Activated CD8-positive, alpha-beta T cell treated with anti-CD3 and anti-CD28 coated beads, Interleukin-2, amount 10 ng/mL, durations not matched to agents 7 days and 5 days (primary cell): Measurements from ENCODE around the gene GSS. TPM values are rescaled to one million over a fixed set of nuclear protein-coding genes. Genes with fewer than 3 reads are reported as not detected.

ENCODE experiments used
- ATAC-seq: fragments of 150-1000 bp; cut with Tn5 transposase; one replicate; pipeline ENCODE4 v1.10.0; 2021; ENCODE audit warnings: moderate library complexity
- CTCF ChIA-PET: fragments of 350-600 bp; sonication (Branson Sonifier 250); formaldehyde crosslinking; loops from one replicate; lab custom pipeline; 2021; ENCODE audit warnings: antibody characterized with exemption; lab: Charles Lee
- POLR2A ChIA-PET: fragments of 350-600 bp; sonication (Branson Sonifier 250); formaldehyde crosslinking; loops from one replicate; lab custom pipeline; 2021; ENCODE audit warnings: antibody characterized with exemption; lab: Charles Lee
- DNase-seq: peaks from one replicate; pipeline ENCODE4 v3.0.0-alpha.2; 2020
- H3K27ac Mint-ChIP-seq: one replicate; pipeline ENCODE4 v1.8.0; 2021; ENCODE audit warnings: mild to moderate bottlenecking, mixed read lengths
- H3K27me3 Mint-ChIP-seq: one replicate; pipeline ENCODE4 v1.8.0; 2021; ENCODE audit warnings: low read depth, mixed read lengths
- H3K36me3 Mint-ChIP-seq: one replicate; pipeline ENCODE4 v1.8.0; 2021; ENCODE audit warnings: low read depth, mixed read lengths
- H3K4me1 Mint-ChIP-seq: one replicate; pipeline ENCODE4 v1.8.0; 2021; ENCODE audit warnings: low read depth, mixed read lengths
- H3K4me3 Mint-ChIP-seq: one replicate; pipeline ENCODE4 v1.8.0; 2021; ENCODE audit warnings: mild to moderate bottlenecking, mixed read lengths
- H3K9me3 Mint-ChIP-seq: one replicate; pipeline ENCODE4 v1.8.0; 2022; ENCODE audit warnings: mixed read lengths; ENCODE audit not compliant: insufficient read depth
- total RNA-seq, 2 experiments: library from RNA; stranded (reverse); gene quantifications; one replicate each; pipeline ENCODE4 v1.2.3, GENCODE V29; 2021

GSS gene
- total RNA-seq, 2 experiments from 2014 or later = 55.1 to 55.6 TPM

DNA sequence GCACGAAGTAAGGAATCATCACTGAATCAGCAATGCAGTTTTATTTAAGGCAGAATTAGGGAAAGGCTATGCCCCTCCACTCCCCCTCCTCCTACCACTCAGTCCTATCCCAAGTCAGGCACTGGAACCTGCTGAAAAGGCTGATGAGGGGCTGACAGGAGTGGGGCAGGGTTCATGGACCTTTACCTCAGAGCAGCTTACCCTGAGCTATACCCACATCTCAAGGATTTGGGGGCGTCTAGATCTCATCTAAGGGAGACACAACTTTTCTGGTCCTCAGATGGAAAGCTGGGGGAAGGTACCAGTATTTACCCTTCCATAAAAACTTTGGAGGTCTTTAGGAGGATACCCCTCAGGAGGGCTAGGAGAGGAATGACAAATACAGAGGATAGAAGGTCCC lies 27.2 kb downstream of the GSS start:
- H3K4me1 Mint-ChIP-seq = peaks cover 17% of the 10 kb centered on the region
- peaks cover 52% of the 10 kb centered on the region for H3K36me3 Mint-ChIP-seq
- DNase-seq = no peak
- no peak overlapping the region for H3K4me3 Mint-ChIP-seq
- H3K27ac Mint-ChIP-seq = no peak overlapping the region
- no peaks in the 10 kb centered on the region for H3K9me3 Mint-ChIP-seq
- H3K27me3 Mint-ChIP-seq = no peaks in the 10 kb centered on the region
- ATAC-seq = no peak
- ChIA-PET CTCF (interaction anchor here (1.4 kb wide), 1 partner anchor 56 kb away, joined by 4 read pairs; the partner anchor contains the start of gene GGT7), POLR2A (interaction anchor here (1.1 kb wide), 2 partner anchors 12 to 13 kb away, joined by 3 read pairs; no protein-coding TSS in a partner anchor)

- CTCF ChIA-PET = interaction anchor here (1.4 kb wide), 1 partner anchor 55 kb away, joined by 4 read pairs; the partner anchor contains the start of gene GGT7
- no peak for ATAC-seq
- H3K27ac Mint-ChIP-seq = no peak overlapping the region
These were observed 27.9 kb downstream of the GSS start for GRCh38 chr20:34927736-34928135.

DNA sequence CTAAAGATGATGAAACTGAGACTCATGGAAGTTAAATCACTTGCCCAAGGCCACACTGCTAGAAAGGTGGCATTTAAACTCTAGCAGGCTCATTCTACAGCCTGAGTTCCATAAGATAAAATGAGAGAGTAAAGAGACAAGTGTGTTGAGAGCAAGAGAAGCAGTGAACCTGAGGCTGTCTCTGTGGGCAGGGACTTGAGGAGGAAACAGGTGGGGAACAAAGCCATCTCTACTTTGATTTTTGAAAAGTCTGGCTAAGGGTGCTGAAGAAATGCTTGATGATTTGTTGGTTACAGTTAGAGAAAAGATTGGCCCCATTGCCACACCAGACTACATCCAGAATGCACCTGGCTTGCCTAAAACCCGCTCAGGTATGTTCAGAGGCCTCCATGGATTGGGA lies 29.0 kb downstream of the GSS start:
- ChIA-PET CTCF (no interaction called here), POLR2A (no interaction called here)
- Mint-ChIP-seq H3K9me3 (no peaks in the 10 kb centered on the region), H3K4me3 (no peak overlapping the region), H3K27me3 (no peaks in the 10 kb centered on the region), H3K4me1 (peaks cover 17% of the 10 kb centered on the region), H3K36me3 (peaks cover 43% of the 10 kb centered on the region), H3K27ac (peak overlapping the region; percentile 43)
- DNase-seq (no peak), ATAC-seq (no peak)

More at GRCh38 chr20:34927736-34928135, 27.9 kb downstream of the GSS start:
- Mint-ChIP-seq H3K9me3 (no peaks in the 10 kb centered on the region), H3K36me3 (peaks cover 46% of the 10 kb centered on the region), H3K4me1 (peaks cover 17% of the 10 kb centered on the region), H3K27me3 (no peaks in the 10 kb centered on the region), H3K4me3 (no peak overlapping the region)
- DNase-seq = no peak
- POLR2A ChIA-PET = no interaction called here

GRCh38 chr20:34925981-34926380 lies 29.6 kb downstream of the GSS start:
- ATAC-seq (no peak), DNase-seq (peak; percentile 39)
- Mint-ChIP-seq H3K27me3 (no peaks in the 10 kb centered on the region), H3K36me3 (peaks cover 44% of the 10 kb centered on the region), H3K9me3 (no peaks in the 10 kb centered on the region), H3K4me3 (no peak overlapping the region), H3K27ac (peak overlapping the region; percentile 47), H3K4me1 (peaks cover 22% of the 10 kb centered on the region)
- ChIA-PET POLR2A (no interaction called here), CTCF (no interaction called here)

- ATAC-seq (no peak), DNase-seq (no peak)
- ChIA-PET CTCF (interaction anchor here (1.1 kb wide), 1 partner anchor 49 kb away, joined by 3 read pairs; the partner anchor contains the start of gene ACSS2), POLR2A (no interaction called here)
- H3K27ac Mint-ChIP-seq = peak overlapping the region; percentile 47
- H3K4me3 Mint-ChIP-seq = no peak overlapping the region
- H3K9me3 Mint-ChIP-seq = no peaks in the 10 kb centered on the region
- peaks cover 43% of the 10 kb centered on the region for H3K36me3 Mint-ChIP-seq
- peaks cover 22% of the 10 kb centered on the region for H3K4me1 Mint-ChIP-seq
- H3K27me3 Mint-ChIP-seq = no peaks in the 10 kb centered on the region
These were observed 30.3 kb downstream of the GSS start for GRCh38 chr20:34925341-34925740.

GRCh38 chr20:34923414-34923813 lies 32.2 kb downstream of the GSS start:
- DNase-seq = no peak
- Mint-ChIP-seq H3K4me1 (peaks cover 28% of the 10 kb centered on the region), H3K27me3 (no peaks in the 10 kb centered on the region), H3K36me3 (peaks cover 39% of the 10 kb centered on the region), H3K4me3 (no peak overlapping the region), H3K27ac (no peak overlapping the region), H3K9me3 (no peaks in the 10 kb centered on the region)
- no peak for ATAC-seq
- ChIA-PET CTCF (no interaction called here), POLR2A (no interaction called here)

- ChIA-PET CTCF (interaction anchor here (1.3 kb wide), 1 partner anchor 9 kb away, joined by 3 read pairs; no protein-coding TSS in a partner anchor), POLR2A (no interaction called here)
- H3K9me3 Mint-ChIP-seq = no peaks in the 10 kb centered on the region
- H3K27ac Mint-ChIP-seq = no peak overlapping the region
- H3K36me3 Mint-ChIP-seq = peaks cover 38% of the 10 kb centered on the region
- H3K4me3 Mint-ChIP-seq = no peak overlapping the region
- ATAC-seq = no peak
- no peak for DNase-seq
- H3K27me3 Mint-ChIP-seq = no peaks in the 10 kb centered on the region
- peaks cover 34% of the 10 kb centered on the region for H3K4me1 Mint-ChIP-seq
These were observed 32.8 kb downstream of the GSS start for GRCh38 chr20:34922654-34923381.

- no peaks in the 10 kb centered on the region for H3K9me3 Mint-ChIP-seq
These were observed 34.2 kb downstream of the GSS start for GRCh38 chr20:34921436-34921835.

DNA sequence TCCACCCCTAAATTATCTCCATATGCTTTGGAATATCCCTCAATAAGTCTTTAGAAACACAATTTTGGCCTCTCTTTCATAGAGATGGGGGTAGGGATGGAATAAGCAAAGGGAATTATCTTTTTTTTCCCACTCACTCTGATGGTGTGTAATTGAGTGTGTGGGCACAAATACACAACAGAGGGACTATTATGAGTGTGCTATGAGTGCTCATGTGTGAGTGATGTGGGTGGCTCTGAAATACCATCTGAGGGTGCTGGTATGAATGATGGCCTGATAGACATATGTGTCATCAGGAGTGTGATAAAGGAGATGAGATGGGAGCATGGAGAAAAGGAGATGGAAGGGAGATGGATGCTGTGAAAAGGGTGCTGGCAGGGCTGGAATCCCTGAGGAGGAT lies 35.6 kb downstream of the GSS start:
- Mint-ChIP-seq H3K4me1 (peaks cover 28% of the 10 kb centered on the region), H3K9me3 (no peaks in the 10 kb centered on the region), H3K4me3 (no peak overlapping the region), H3K27ac (no peak overlapping the region), H3K36me3 (peaks cover 32% of the 10 kb centered on the region), H3K27me3 (no peaks in the 10 kb centered on the region)
- DNase-seq (no peak), ATAC-seq (no peak)
- ChIA-PET CTCF (interaction anchor here (2.1 kb wide), 1 partner anchor 46 kb away, joined by 9 read pairs; no protein-coding TSS in a partner anchor), POLR2A (interaction anchor here (0.7 kb wide), 1 partner anchor 723 kb away, joined by 3 read pairs; no protein-coding TSS in a partner anchor)

More at GRCh38 chr20:34921436-34921835, 34.2 kb downstream of the GSS start:
- ChIA-PET POLR2A (no interaction called here), CTCF (no interaction called here)
- Mint-ChIP-seq H3K27ac (no peak overlapping the region), H3K4me1 (peaks cover 40% of the 10 kb centered on the region), H3K36me3 (peaks cover 42% of the 10 kb centered on the region), H3K4me3 (no peak overlapping the region), H3K27me3 (no peaks in the 10 kb centered on the region)
- DNase-seq (no peak), ATAC-seq (no peak)

- Mint-ChIP-seq H3K9me3 (no peaks in the 10 kb centered on the region), H3K27ac (no peak overlapping the region), H3K36me3 (peaks cover 33% of the 10 kb centered on the region), H3K4me1 (peaks cover 28% of the 10 kb centered on the region), H3K27me3 (no peaks in the 10 kb centered on the region), H3K4me3 (no peak overlapping the region)
- POLR2A ChIA-PET = interaction anchor here (0.9 kb wide), 1 partner anchor 12 kb away, joined by 3 read pairs; no protein-coding TSS in a partner anchor
- DNase-seq (no peak), ATAC-seq (no peak)
- CTCF ChIA-PET = interaction anchor here (1.6 to 2.3 kb wide), 2 partner anchors 40 to 42 kb away, joined by 5 read pairs; partner anchors contain the start of gene ACSS2
These were observed 38.7 kb downstream of the GSS start for GRCh38 chr20:34916774-34917354.

DNA sequence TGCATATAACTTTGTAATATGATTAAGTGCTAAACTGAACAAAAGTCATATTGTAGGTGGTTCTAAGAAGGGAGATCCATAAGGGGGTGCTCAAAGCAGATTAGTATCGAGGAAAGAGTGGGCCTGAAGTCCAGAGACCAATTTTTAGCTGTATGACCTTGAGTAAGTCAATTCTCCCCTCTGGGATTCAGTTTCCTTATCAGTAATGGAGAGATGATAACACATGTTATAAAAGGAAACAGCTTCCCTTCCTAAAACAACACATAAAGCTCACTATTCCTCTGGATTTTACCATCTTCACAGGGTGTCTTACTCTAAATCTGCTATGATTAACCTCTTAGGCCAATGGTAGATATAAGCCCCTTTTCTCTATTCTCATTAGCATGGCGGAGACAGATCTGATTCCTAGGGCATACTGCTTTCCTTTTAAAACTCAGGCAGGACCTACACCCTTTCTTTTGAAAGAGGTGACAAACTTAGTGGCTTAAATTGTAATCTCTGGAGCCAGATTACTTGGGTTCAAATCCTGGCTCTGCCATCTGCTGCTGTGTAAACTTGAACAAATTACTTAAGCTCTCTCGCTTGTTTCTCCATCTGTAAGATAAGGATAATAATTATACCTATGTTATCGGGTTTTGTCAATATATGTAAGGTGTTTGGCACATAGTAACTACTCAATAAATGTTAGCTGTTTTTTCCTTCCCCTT lies 39.7 kb downstream of the GSS start:
- ATAC-seq (no peak), DNase-seq (no peak)
- CTCF ChIA-PET = interaction anchor here (1.6 to 2.3 kb wide), 2 partner anchors 39 to 41 kb away, joined by 5 read pairs; partner anchors contain the start of gene ACSS2
- POLR2A ChIA-PET = interaction anchor here (0.9 kb wide), 1 partner anchor 13 kb away, joined by 3 read pairs; no protein-coding TSS in a partner anchor
- Mint-ChIP-seq H3K9me3 (no peaks in the 10 kb centered on the region), H3K4me3 (no peak overlapping the region), H3K27me3 (no peaks in the 10 kb centered on the region), H3K36me3 (peaks cover 29% of the 10 kb centered on the region), H3K4me1 (peaks cover 22% of the 10 kb centered on the region), H3K27ac (no peak overlapping the region)
